Upper lobe of right lung (tissue), 1 donor: ENCODE data around the gene PPP3CB. TPM values are rescaled to one million over a fixed set of nuclear protein-coding genes. Genes with fewer than 3 reads are reported as not detected.

Source experiments
- ATAC-seq: fragments of 200-7000 bp; cut with Tn5 transposase; one replicate; pipeline ENCODE4 v1.9.1; 2020; ENCODE audit warnings: mild to moderate bottlenecking, moderate library complexity
- DNase-seq: peaks from one replicate; pipeline ENCODE4 v3.0.0-alpha.2; 2020
- H3K27ac ChIP-seq: fragments of 200-600 bp; one replicate; pipeline ENCODE4 v1.8.0; 2022
- H3K27me3 ChIP-seq: fragments of 200-600 bp; one replicate; pipeline ENCODE4 v1.8.0; 2022; ENCODE audit warnings: mild to moderate bottlenecking
- H3K36me3 ChIP-seq: fragments of 200-600 bp; one replicate; pipeline ENCODE4 v1.8.0; 2022
- H3K4me1 ChIP-seq: fragments of 200-600 bp; one replicate; pipeline ENCODE4 v1.8.0; 2022
- H3K4me3 ChIP-seq: fragments of 200-600 bp; one replicate; pipeline ENCODE4 v1.8.0; 2022; ENCODE audit warnings: mild to moderate bottlenecking
- H3K9me3 ChIP-seq: fragments of 200-600 bp; one replicate; pipeline ENCODE4 v1.8.0; 2022
- CTCF ChIP-seq: fragments of 200-600 bp; IDR thresholded peaks from one replicate; pipeline ENCODE4 v1.8.0; 2022; ENCODE audit warnings: antibody characterized with exemption
- intact Hi-C: fragments of 100-400 bp; cut with DNase I; formaldehyde crosslinking; loops from one replicate; pipeline ENCODE4 v1.11.0; 2022
- total RNA-seq: library from RNA; stranded (reverse); fragmentation: NEBNext Ultra II Directional; extraction: Animal tissue kit (Norgen Biotek cat#: 25700); gene quantifications from one replicate; pipeline ENCODE4 v1.2.1, GENCODE V29; 2021
- donor health status: DM: no; HTN: yes; CAD: no; lungs with severe emphysema.

The PPP3CB gene
- total RNA-seq, 1 donor from 2014 or later, result 38.0 TPM

DNA sequence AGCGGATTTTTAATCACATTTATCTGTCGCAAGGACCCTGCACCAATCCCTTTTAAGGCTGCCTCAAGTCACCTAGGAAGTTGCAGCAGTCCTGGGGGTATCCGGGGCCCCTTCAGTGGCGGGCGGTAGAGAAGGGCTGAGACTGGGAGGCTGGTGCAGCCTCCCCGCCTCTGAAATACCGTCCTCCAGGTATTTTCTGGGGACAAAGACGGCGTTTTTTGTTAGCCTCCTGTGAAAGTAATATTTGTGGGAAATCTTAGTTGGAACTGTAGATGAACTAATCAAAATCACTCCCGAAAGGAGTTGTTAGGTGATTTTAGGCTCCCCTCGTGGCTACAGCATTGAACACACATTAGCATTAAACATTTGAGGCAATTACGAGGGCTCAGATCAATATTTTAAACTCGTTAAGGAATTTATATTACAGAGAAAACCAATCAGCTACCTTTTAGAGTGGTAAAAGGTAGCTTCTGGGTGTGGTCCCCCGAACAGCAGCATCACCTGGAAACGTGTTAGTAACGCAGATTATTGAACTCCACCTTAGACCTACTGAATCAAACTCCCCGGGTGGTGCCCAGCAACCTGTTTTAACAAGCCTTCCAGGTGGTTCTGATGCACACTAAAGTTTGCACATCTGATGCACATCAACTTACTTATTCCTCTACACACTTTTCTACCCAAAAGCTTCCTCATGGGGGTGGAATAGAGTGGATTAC is 81.4 kb downstream of the PPP3CB start:
- DNase-seq (no peak), ATAC-seq (no peak)
- H3K4me3 ChIP-seq, result peak overlapping the region; percentile 90
- H3K36me3 ChIP-seq, result no peaks in the 10 kb centered on the region
- no peaks in the 10 kb centered on the region for H3K9me3 ChIP-seq
- intact Hi-C loops, result no loop called here
- no peaks in the 10 kb centered on the region for H3K27me3 ChIP-seq
- no peak for TF ChIP-seq CTCF
- H3K27ac ChIP-seq, result peak overlapping the region; percentile 96
- H3K4me1 ChIP-seq, result peaks cover 19% of the 10 kb centered on the region

- Histone ChIP-seq H3K27ac (peak within 1 kb of the TSS; percentile 96), H3K4me1 (peaks cover 19% of the 10 kb centered on the region), H3K27me3 (no peaks in the 10 kb centered on the region), H3K9me3 (no peaks in the 10 kb centered on the region), H3K36me3 (no peaks in the 10 kb centered on the region), H3K4me3 (peak within 1 kb of the TSS; percentile 90)
- DNase-seq (peak; percentile 98), ATAC-seq (peak; percentile 99)
- intact Hi-C loops, result no loop called here
- TF ChIP-seq CTCF, result peak; percentile 51
Measured at GRCh38 chr10:73413528-73414229, 82.1 kb downstream of the PPP3CB start, which contains the start of gene ANXA7. Gene ANXA7, minus strand, starts transcription at chr10:73414058. Its CDS starts 13,202 bp downstream, at chr10:73400856.

DNA sequence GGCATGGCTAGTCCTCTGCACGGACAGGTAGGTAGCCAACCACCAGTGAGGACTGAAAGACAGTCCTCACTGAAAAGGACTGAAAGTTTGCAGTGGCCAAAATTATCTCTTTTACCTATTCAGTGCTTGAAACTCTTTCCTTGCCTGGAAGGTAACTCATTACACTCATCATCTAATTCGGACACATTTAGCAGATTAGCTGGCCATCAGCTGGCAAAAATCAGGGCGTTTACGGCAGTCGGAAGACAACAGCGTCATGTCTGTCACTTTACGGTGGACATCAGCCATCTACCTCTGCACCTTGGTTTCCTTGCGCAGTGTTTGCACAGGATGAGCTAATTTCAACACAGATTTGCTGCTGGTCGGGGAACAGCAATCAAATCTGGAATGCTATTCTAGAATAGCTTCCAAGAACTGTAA is 82.7 kb downstream of the PPP3CB start:
- H3K27me3 ChIP-seq, result no peaks in the 10 kb centered on the region
- intact Hi-C loops, result no loop called here
- ATAC-seq (peak; percentile 51), DNase-seq (no peak)
- no peaks in the 10 kb centered on the region for H3K9me3 ChIP-seq
- H3K27ac ChIP-seq, result peak overlapping the region; percentile 96
- no peaks in the 10 kb centered on the region for H3K36me3 ChIP-seq
- no peak for TF ChIP-seq CTCF
- peaks cover 23% of the 10 kb centered on the region for H3K4me1 ChIP-seq
- peak overlapping the region; percentile 90 for H3K4me3 ChIP-seq

DNA sequence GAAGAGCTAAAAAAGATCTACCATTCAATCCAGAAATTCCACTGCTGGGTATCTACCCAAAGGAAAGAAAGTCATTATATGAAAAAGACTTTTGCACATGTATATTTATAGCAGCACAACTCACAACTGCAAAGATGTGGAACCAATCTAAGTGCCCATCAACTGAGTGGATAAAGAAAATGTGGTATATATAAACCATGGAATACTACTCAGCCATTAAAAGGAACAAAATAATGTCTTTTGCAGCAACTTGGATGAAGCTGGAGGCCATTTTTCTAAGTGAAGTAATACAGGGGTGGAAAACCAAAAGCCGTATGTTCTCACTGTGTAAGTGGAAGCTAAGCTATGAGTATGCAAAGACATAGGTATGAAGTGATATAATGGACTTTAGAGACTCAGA is 84.9 kb downstream of the PPP3CB start:
- no peaks in the 10 kb centered on the region for H3K27me3 ChIP-seq
- intact Hi-C loops, result no loop called here
- H3K36me3 ChIP-seq, result peaks cover 4% of the 10 kb centered on the region
- no peak for TF ChIP-seq CTCF
- ATAC-seq, result no peak
- no peaks in the 10 kb centered on the region for H3K9me3 ChIP-seq
- H3K4me1 ChIP-seq, result peaks cover 23% of the 10 kb centered on the region
- no peak for DNase-seq
- H3K4me3 ChIP-seq, result no peak overlapping the region
- H3K27ac ChIP-seq, result no peak overlapping the region

- no peak for DNase-seq
- H3K4me3 ChIP-seq, result no peak overlapping the region
- H3K9me3 ChIP-seq, result no peaks in the 10 kb centered on the region
- ATAC-seq, result no peak
- H3K4me1 ChIP-seq, result peaks cover 17% of the 10 kb centered on the region
- no peak overlapping the region for H3K27ac ChIP-seq
- intact Hi-C loops, result no loop called here
- H3K27me3 ChIP-seq, result no peaks in the 10 kb centered on the region
- TF ChIP-seq CTCF, result no peak
- H3K36me3 ChIP-seq, result peaks cover 4% of the 10 kb centered on the region
Measured at GRCh38 chr10:73408978-73409521, 86.8 kb downstream of the PPP3CB start.
